ENCODE data around the gene PARD3B. TPM values are rescaled to one million over a fixed set of nuclear protein-coding genes. Genes with fewer than 3 reads are reported as not detected.

The PARD3B gene
- total RNA-seq, 1 experiment from 2014 or later: 10.1 TPM

DNA sequence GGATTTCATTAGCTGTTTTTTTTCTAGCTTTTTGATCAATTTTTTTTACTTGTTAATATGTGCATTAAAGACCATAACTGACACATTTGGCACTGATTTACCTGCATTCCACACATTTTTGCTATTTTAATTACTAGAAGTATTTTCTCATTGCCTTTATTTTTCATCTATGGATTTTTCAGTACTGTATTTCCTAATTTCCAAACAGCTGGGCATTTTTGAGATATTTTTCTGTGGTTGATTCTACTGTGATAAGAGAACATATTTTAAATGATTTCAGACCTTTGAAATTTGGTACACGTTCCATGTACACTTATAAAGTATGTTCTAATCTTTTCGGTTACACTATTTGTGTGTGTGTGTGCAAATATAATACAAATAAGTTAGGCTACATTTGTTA is 135.3 kb downstream of the PARD3B start:
- Mint-ChIP-seq H3K9me3 (ENCODE audit: low read depth, unreplicated experiment) (no peaks in the 10 kb centered on the region), H3K36me3 (ENCODE audit: insufficient read depth, unreplicated experiment) (peaks cover 5% of the 10 kb centered on the region), H3K4me3 (ENCODE audit: low read depth, unreplicated experiment) (no peak overlapping the region), H3K27me3 (ENCODE audit: unreplicated experiment) (no peaks in the 10 kb centered on the region), H3K27ac (ENCODE audit: unreplicated experiment) (no peak overlapping the region), H3K4me1 (ENCODE audit: low read depth, unreplicated experiment) (peaks cover 26% of the 10 kb centered on the region)
- DNase-seq: no peak
- intact Hi-C loops (cut with micrococcal nuclease; ENCODE audit: unreplicated experiment): no loop called here
- CTCF ChIA-PET: interaction anchor here (1.0 kb wide), 1 partner anchor 10 kb away, joined by 3 read pairs; no protein-coding TSS in a partner anchor
- BruUV-seq (replicated peaks): no TSS peak
- TF ChIP-seq, protein P1, sequence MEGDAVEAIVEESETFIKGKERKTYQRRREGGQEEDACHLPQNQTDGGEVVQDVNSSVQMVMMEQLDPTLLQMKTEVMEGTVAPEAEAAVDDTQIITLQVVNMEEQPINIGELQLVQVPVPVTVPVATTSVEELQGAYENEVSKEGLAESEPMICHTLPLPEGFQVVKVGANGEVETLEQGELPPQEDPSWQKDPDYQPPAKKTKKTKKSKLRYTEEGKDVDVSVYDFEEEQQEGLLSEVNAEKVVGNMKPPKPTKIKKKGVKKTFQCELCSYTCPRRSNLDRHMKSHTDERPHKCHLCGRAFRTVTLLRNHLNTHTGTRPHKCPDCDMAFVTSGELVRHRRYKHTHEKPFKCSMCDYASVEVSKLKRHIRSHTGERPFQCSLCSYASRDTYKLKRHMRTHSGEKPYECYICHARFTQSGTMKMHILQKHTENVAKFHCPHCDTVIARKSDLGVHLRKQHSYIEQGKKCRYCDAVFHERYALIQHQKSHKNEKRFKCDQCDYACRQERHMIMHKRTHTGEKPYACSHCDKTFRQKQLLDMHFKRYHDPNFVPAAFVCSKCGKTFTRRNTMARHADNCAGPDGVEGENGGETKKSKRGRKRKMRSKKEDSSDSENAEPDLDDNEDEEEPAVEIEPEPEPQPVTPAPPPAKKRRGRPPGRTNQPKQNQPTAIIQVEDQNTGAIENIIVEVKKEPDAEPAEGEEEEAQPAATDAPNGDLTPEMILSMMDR (IDR thresholded peaks at IDR 0.05; ENCODE audit: unreplicated experiment): no peak

DNA sequence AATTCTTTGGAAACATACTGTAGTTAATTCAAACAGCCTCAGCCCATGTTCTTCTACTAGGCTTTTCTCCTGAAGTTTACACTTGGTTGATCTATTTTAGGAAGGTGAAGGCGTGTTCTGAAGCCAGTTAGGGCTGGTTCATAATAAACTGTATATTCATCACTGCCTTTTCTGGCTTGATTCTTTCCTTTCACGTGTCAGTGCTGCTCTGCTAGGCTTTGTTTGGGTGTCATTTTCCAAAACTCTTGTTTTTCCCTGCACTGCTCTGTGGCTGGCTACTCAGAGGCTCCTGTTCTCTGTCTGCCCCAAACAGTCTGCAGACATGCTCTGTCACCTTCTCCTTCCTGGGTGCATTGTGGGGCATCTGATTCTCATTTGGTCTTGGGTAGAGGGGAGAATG is 136.1 kb downstream of the PARD3B start:
- CTCF ChIA-PET: no interaction called here
- no peaks in the 10 kb centered on the region for H3K9me3 Mint-ChIP-seq (ENCODE audit: low read depth, unreplicated experiment)
- no peak overlapping the region for H3K4me3 Mint-ChIP-seq (ENCODE audit: low read depth, unreplicated experiment)
- TF ChIP-seq, protein P1 (IDR thresholded peaks at IDR 0.05; ENCODE audit: unreplicated experiment): no peak
- peaks cover 5% of the 10 kb centered on the region for H3K36me3 Mint-ChIP-seq (ENCODE audit: insufficient read depth, unreplicated experiment)
- no peaks in the 10 kb centered on the region for H3K27me3 Mint-ChIP-seq (ENCODE audit: unreplicated experiment)
- no TSS peak for BruUV-seq (replicated peaks)
- no peak for DNase-seq
- intact Hi-C loops (cut with micrococcal nuclease; ENCODE audit: unreplicated experiment): no loop called here
- no peak overlapping the region for H3K27ac Mint-ChIP-seq (ENCODE audit: unreplicated experiment)
- H3K4me1 Mint-ChIP-seq (ENCODE audit: low read depth, unreplicated experiment): peaks cover 26% of the 10 kb centered on the region

DNA sequence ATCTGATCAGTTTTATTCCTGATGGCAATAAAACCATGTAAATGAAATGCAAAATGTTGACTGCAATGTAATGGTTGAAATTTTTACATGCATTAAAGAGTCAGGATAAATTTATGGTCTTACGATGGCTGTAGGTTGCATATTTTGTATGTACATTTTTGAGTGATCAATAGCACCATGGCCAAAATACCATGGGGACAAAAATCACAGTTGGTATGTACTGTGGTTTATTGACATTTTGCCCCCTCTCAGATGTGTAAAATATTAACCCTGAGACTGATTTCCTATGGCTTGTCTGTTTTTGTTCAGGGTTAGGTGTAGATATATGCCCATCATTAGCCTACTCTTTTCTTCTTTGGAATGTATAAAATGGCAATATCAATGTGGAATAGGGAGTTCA is 138.1 kb downstream of the PARD3B start:
- TF ChIP-seq, protein P1 (IDR thresholded peaks at IDR 0.05; ENCODE audit: unreplicated experiment): no peak
- H3K9me3 Mint-ChIP-seq (ENCODE audit: low read depth, unreplicated experiment): no peaks in the 10 kb centered on the region
- intact Hi-C loops (cut with micrococcal nuclease; ENCODE audit: unreplicated experiment): no loop called here
- H3K4me3 Mint-ChIP-seq (ENCODE audit: low read depth, unreplicated experiment): no peak overlapping the region
- no peak for DNase-seq
- H3K4me1 Mint-ChIP-seq (ENCODE audit: low read depth, unreplicated experiment): peaks cover 35% of the 10 kb centered on the region
- H3K27me3 Mint-ChIP-seq (ENCODE audit: unreplicated experiment): no peaks in the 10 kb centered on the region
- CTCF ChIA-PET: no interaction called here
- H3K36me3 Mint-ChIP-seq (ENCODE audit: insufficient read depth, unreplicated experiment): peaks cover 5% of the 10 kb centered on the region
- no TSS peak for BruUV-seq (replicated peaks)
- no peak overlapping the region for H3K27ac Mint-ChIP-seq (ENCODE audit: unreplicated experiment)

DNA sequence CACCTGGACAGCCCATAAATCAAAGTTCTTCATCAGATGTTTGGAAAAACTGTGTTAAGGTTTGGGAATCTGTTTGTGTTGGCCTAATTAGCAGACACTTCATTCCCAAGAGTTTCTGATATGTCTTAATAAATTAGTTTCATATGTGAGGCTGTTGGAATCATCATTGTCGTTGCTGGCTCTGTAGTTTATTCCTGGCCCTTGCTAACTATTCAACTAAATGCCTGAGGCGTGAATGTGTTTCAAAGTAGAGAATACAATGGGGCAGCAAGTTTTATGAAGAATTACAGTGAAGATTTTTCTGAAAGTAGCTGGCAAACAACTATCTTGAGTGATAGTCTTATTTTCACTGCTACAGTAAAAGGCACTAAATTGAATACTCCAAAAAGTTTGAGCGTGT is 141.1 kb downstream of the PARD3B start:
- TF ChIP-seq, protein P1 (IDR thresholded peaks at IDR 0.05; ENCODE audit: unreplicated experiment): no peak
- no peak overlapping the region for H3K27ac Mint-ChIP-seq (ENCODE audit: unreplicated experiment)
- BruUV-seq (replicated peaks): no TSS peak
- no peaks in the 10 kb centered on the region for H3K9me3 Mint-ChIP-seq (ENCODE audit: low read depth, unreplicated experiment)
- H3K27me3 Mint-ChIP-seq (ENCODE audit: unreplicated experiment): no peaks in the 10 kb centered on the region
- H3K4me1 Mint-ChIP-seq (ENCODE audit: low read depth, unreplicated experiment): peaks cover 21% of the 10 kb centered on the region
- H3K4me3 Mint-ChIP-seq (ENCODE audit: low read depth, unreplicated experiment): no peak overlapping the region
- CTCF ChIA-PET: no interaction called here
- DNase-seq: no peak
- intact Hi-C loops (cut with micrococcal nuclease; ENCODE audit: unreplicated experiment): no loop called here
- peaks cover 5% of the 10 kb centered on the region for H3K36me3 Mint-ChIP-seq (ENCODE audit: insufficient read depth, unreplicated experiment)
